Measurements from ENCODE around the gene PGM2.

The PGM2 gene

GRCh38 chr4:37885496-37885895 lies 59.0 kb downstream of the PGM2 start:
- Histone ChIP-seq H3K27me3 (replicated peaks; ENCODE audit: control insufficient read depth, insufficient read depth, low read length) (peaks cover 11% of the 10 kb centered on the region), H3K36me3 (ENCODE audit: control insufficient read depth, insufficient read depth, low read length, severe bottlenecking) (no peaks in the 10 kb centered on the region), H3K9ac (ENCODE audit: low read length) (no peak overlapping the region), H3K4me1 (ENCODE audit: control insufficient read depth, insufficient read depth, low read length) (peaks cover 8% of the 10 kb centered on the region), H3K9me3 (ENCODE audit: control insufficient read depth, low read length) (no peaks in the 10 kb centered on the region), H3K4me3 (ENCODE audit: low read length) (no peak overlapping the region)
- no peak for DNase-seq (ENCODE audit: low read depth)

GRCh38 chr4:37889849-37890800 lies 63.6 kb downstream of the PGM2 start:
- H3K9ac ChIP-seq (ENCODE audit: low read length): no peak overlapping the region
- H3K4me1 ChIP-seq (ENCODE audit: control insufficient read depth, insufficient read depth, low read length): peaks cover 7% of the 10 kb centered on the region
- no peaks in the 10 kb centered on the region for H3K36me3 ChIP-seq (ENCODE audit: control insufficient read depth, insufficient read depth, low read length, severe bottlenecking)
- peak overlapping the region; percentile 77 for H3K4me3 ChIP-seq (ENCODE audit: low read length)
- DNase-seq (ENCODE audit: low read depth): peak; percentile 41
- peaks cover 26% of the 10 kb centered on the region for H3K27me3 ChIP-seq (replicated peaks; ENCODE audit: control insufficient read depth, insufficient read depth, low read length)
- no peaks in the 10 kb centered on the region for H3K9me3 ChIP-seq (ENCODE audit: control insufficient read depth, low read length)

- DNase-seq (ENCODE audit: low read depth): peak; percentile 49
- H3K9ac ChIP-seq (ENCODE audit: low read length): no peak within 1 kb of the TSS
- H3K27me3 ChIP-seq (replicated peaks; ENCODE audit: control insufficient read depth, insufficient read depth, low read length): peaks cover 31% of the 10 kb centered on the region
- H3K4me3 ChIP-seq (ENCODE audit: low read length): peak within 1 kb of the TSS; percentile 77
- H3K9me3 ChIP-seq (ENCODE audit: control insufficient read depth, low read length): no peaks in the 10 kb centered on the region
- peaks cover 7% of the 10 kb centered on the region for H3K4me1 ChIP-seq (ENCODE audit: control insufficient read depth, insufficient read depth, low read length)
- no peaks in the 10 kb centered on the region for H3K36me3 ChIP-seq (ENCODE audit: control insufficient read depth, insufficient read depth, low read length, severe bottlenecking)
Measured at GRCh38 chr4:37890801-37891259, 64.3 kb downstream of the PGM2 start, which contains the start of gene TBC1D1. Gene TBC1D1, plus strand, starts transcription at chr4:37891084. Its CDS starts 11,012 bp downstream, at chr4:37902096.

- H3K36me3 ChIP-seq (ENCODE audit: control insufficient read depth, insufficient read depth, low read length, severe bottlenecking): no peaks in the 10 kb centered on the region
- H3K9ac ChIP-seq (ENCODE audit: low read length): no peak overlapping the region
- peaks cover 38% of the 10 kb centered on the region for H3K27me3 ChIP-seq (replicated peaks; ENCODE audit: control insufficient read depth, insufficient read depth, low read length)
- H3K4me1 ChIP-seq (ENCODE audit: control insufficient read depth, insufficient read depth, low read length): peaks cover 7% of the 10 kb centered on the region
- H3K9me3 ChIP-seq (ENCODE audit: control insufficient read depth, low read length): no peaks in the 10 kb centered on the region
- DNase-seq (ENCODE audit: low read depth): peak; percentile 58
- H3K4me3 ChIP-seq (ENCODE audit: low read length): peak overlapping the region; percentile 77
Measured at GRCh38 chr4:37891260-37892159, 65.0 kb downstream of the PGM2 start.

- no peak overlapping the region for H3K9ac ChIP-seq (ENCODE audit: low read length)
- H3K4me3 ChIP-seq (ENCODE audit: low read length): no peak overlapping the region
- H3K4me1 ChIP-seq (ENCODE audit: control insufficient read depth, insufficient read depth, low read length): peaks cover 7% of the 10 kb centered on the region
- DNase-seq (ENCODE audit: low read depth): no peak
- H3K36me3 ChIP-seq (ENCODE audit: control insufficient read depth, insufficient read depth, low read length, severe bottlenecking): no peaks in the 10 kb centered on the region
- peaks cover 47% of the 10 kb centered on the region for H3K27me3 ChIP-seq (replicated peaks; ENCODE audit: control insufficient read depth, insufficient read depth, low read length)
- no peaks in the 10 kb centered on the region for H3K9me3 ChIP-seq (ENCODE audit: control insufficient read depth, low read length)
Measured at GRCh38 chr4:37892641-37893040, 66.2 kb downstream of the PGM2 start.

GRCh38 chr4:37893164-37893563 lies 66.7 kb downstream of the PGM2 start:
- DNase-seq (ENCODE audit: low read depth): no peak
- Histone ChIP-seq H3K4me1 (ENCODE audit: control insufficient read depth, insufficient read depth, low read length) (peaks cover 7% of the 10 kb centered on the region), H3K9ac (ENCODE audit: low read length) (no peak overlapping the region), H3K4me3 (ENCODE audit: low read length) (no peak overlapping the region), H3K27me3 (replicated peaks; ENCODE audit: control insufficient read depth, insufficient read depth, low read length) (peaks cover 50% of the 10 kb centered on the region), H3K36me3 (ENCODE audit: control insufficient read depth, insufficient read depth, low read length, severe bottlenecking) (no peaks in the 10 kb centered on the region), H3K9me3 (ENCODE audit: control insufficient read depth, low read length) (no peaks in the 10 kb centered on the region)

- H3K9ac ChIP-seq (ENCODE audit: low read length): no peak overlapping the region
- no peak overlapping the region for H3K4me3 ChIP-seq (ENCODE audit: low read length)
- H3K36me3 ChIP-seq (ENCODE audit: control insufficient read depth, insufficient read depth, low read length, severe bottlenecking): no peaks in the 10 kb centered on the region
- no peak for DNase-seq (ENCODE audit: low read depth)
- no peaks in the 10 kb centered on the region for H3K9me3 ChIP-seq (ENCODE audit: control insufficient read depth, low read length)
- peaks cover 6% of the 10 kb centered on the region for H3K4me1 ChIP-seq (ENCODE audit: control insufficient read depth, insufficient read depth, low read length)
- peaks cover 56% of the 10 kb centered on the region for H3K27me3 ChIP-seq (replicated peaks; ENCODE audit: control insufficient read depth, insufficient read depth, low read length)
Measured at GRCh38 chr4:37895271-37895670, 68.8 kb downstream of the PGM2 start.

- H3K9ac ChIP-seq (ENCODE audit: low read length): no peak overlapping the region
- H3K27me3 ChIP-seq (replicated peaks; ENCODE audit: control insufficient read depth, insufficient read depth, low read length): peaks cover 57% of the 10 kb centered on the region
- H3K9me3 ChIP-seq (ENCODE audit: control insufficient read depth, low read length): no peaks in the 10 kb centered on the region
- no peaks in the 10 kb centered on the region for H3K36me3 ChIP-seq (ENCODE audit: control insufficient read depth, insufficient read depth, low read length, severe bottlenecking)
- no peak overlapping the region for H3K4me3 ChIP-seq (ENCODE audit: low read length)
- DNase-seq (ENCODE audit: low read depth): no peak
- peaks cover 4% of the 10 kb centered on the region for H3K4me1 ChIP-seq (ENCODE audit: control insufficient read depth, insufficient read depth, low read length)
Measured at GRCh38 chr4:37896206-37896860, 69.8 kb downstream of the PGM2 start.

- Histone ChIP-seq H3K4me3 (ENCODE audit: low read length) (no peak overlapping the region), H3K4me1 (ENCODE audit: control insufficient read depth, insufficient read depth, low read length) (no peaks in the 10 kb centered on the region), H3K27me3 (replicated peaks; ENCODE audit: control insufficient read depth, insufficient read depth, low read length) (peaks cover 46% of the 10 kb centered on the region), H3K9ac (ENCODE audit: low read length) (no peak overlapping the region), H3K36me3 (ENCODE audit: control insufficient read depth, insufficient read depth, low read length, severe bottlenecking) (no peaks in the 10 kb centered on the region), H3K9me3 (ENCODE audit: control insufficient read depth, low read length) (no peaks in the 10 kb centered on the region)
- no peak for DNase-seq (ENCODE audit: low read depth)
Measured at GRCh38 chr4:37902212-37902611, 75.7 kb downstream of the PGM2 start.

GRCh38 chr4:37902738-37903693 lies 76.5 kb downstream of the PGM2 start:
- no peak for DNase-seq (ENCODE audit: low read depth)
- H3K27me3 ChIP-seq (replicated peaks; ENCODE audit: control insufficient read depth, insufficient read depth, low read length): peaks cover 45% of the 10 kb centered on the region
- H3K4me3 ChIP-seq (ENCODE audit: low read length): no peak overlapping the region
- H3K9ac ChIP-seq (ENCODE audit: low read length): no peak overlapping the region
- H3K4me1 ChIP-seq (ENCODE audit: control insufficient read depth, insufficient read depth, low read length): no peaks in the 10 kb centered on the region
- no peaks in the 10 kb centered on the region for H3K9me3 ChIP-seq (ENCODE audit: control insufficient read depth, low read length)
- no peaks in the 10 kb centered on the region for H3K36me3 ChIP-seq (ENCODE audit: control insufficient read depth, insufficient read depth, low read length, severe bottlenecking)

Data from adipocyte (in vitro differentiated cells).